HepG2 (cell line): ENCODE data around the gene FAM131C. TPM values are rescaled to one million over a fixed set of nuclear protein-coding genes. Genes with fewer than 3 reads are reported as not detected.

Experiments used
- ATAC-seq: fragments of 200-7000 bp; cut with Tn5 transposase; 3 replicates; pipeline ENCODE4 v1.9.1; 2020; ENCODE audit warnings: mild to moderate bottlenecking, moderate library complexity
- BruUV-seq: library from RNA; stranded (reverse); fragments of 400-500 nt; replicated peaks from 2 replicates; lab custom pipeline; 2021; lab: Mats Ljungman, UMichigan
- CTCF ChIA-PET: fragments of 300-600 bp; formaldehyde crosslinking; extraction: SDS; loops from one replicate; lab custom pipeline; 2021; ENCODE audit warnings: low total read pairs, inconsistent platforms, low intra/inter-chr PET ratio; lab: Yijun Ruan, JAX
- POLR2A ChIA-PET: fragments of 350-600 bp; sonication (Branson Sonifier 250); formaldehyde crosslinking; loops from one replicate; lab custom pipeline; 2020; ENCODE audit warnings: antibody characterized with exemption, inconsistent platforms; lab: Yijun Ruan, JAX
- DNase-seq: peaks from one replicate; pipeline ENCODE4 v3.0.0-alpha.2; 2015; ENCODE audit warnings: low spot score
- FAIRE-seq: peaks from 3 replicates; lab custom pipeline; 2011; peaks lifted over from hg19 to GRCh38; lab: Jason Lieb, UNC
- H2AFZ ChIP-seq: one replicate; pipeline ENCODE4 v1.6.1; 2011; ENCODE audit warnings: low read length, inconsistent platforms
- H3K27ac ChIP-seq: fragments of 300-600 bp; 3 replicates; pipeline ENCODE4 v1.8.0; 2011; ENCODE audit warnings: mixed run types, mild to moderate bottlenecking, mixed read lengths, low read length, inconsistent platforms; ENCODE audit not compliant: insufficient read depth; ENCODE audit errors: extremely low read length
- H3K27me3 ChIP-seq, 2 experiments: fragments of 200-600 bp in 1 of 2; 2 replicates in 1 of 2; 3 replicates in 1 of 2; pipeline versions ENCODE4 v1.6.0 to v1.8.0; 2011; ENCODE audit warnings: low read length in 2 of 2, mild to moderate bottlenecking in 2 of 2, moderate library complexity in 2 of 2, inconsistent platforms in 1 of 2; ENCODE audit not compliant: insufficient read depth in 2 of 2, control insufficient read depth in 1 of 2
- H3K36me3 ChIP-seq, 2 experiments: fragments of 200-600 bp in 1 of 2; replicated peaks in 1 of 2; 2 replicates in 1 of 2; 3 replicates in 1 of 2; pipeline versions ENCODE4 v1.5.1 to v1.8.0; 2011; ENCODE audit warnings: low read length in 2 of 2, inconsistent platforms in 1 of 2; ENCODE audit not compliant: insufficient read depth in 2 of 2, control insufficient read depth in 1 of 2
- H3K4me1 ChIP-seq: 2 replicates; pipeline ENCODE4 v1.5.1; 2012; ENCODE audit warnings: low read length, inconsistent platforms; ENCODE audit not compliant: insufficient read depth
- H3K4me2 ChIP-seq: 2 replicates; pipeline ENCODE4 v1.6.0; 2011; ENCODE audit warnings: low read depth, low read length, inconsistent platforms
- H3K4me3 ChIP-seq, 3 experiments: fragments of 200-600 bp in 1 of 3; sonication (generic), shearing (Covaris generic) in 1 of 3; replicated peaks in 1 of 3; 2 replicates each; pipeline ENCODE4 v1.5.1; 2011 to 2016; ENCODE audit warnings: low read length in 3 of 3, inconsistent platforms in 2 of 3, low read depth in 2 of 3, mild to moderate bottlenecking in 2 of 3, control low read depth in 1 of 3, mixed read lengths in 1 of 3; ENCODE audit not compliant: insufficient read depth in 1 of 3
- H3K79me2 ChIP-seq: one replicate; pipeline ENCODE4 v1.6.1; 2011; ENCODE audit warnings: low read length, inconsistent platforms; ENCODE audit not compliant: insufficient read depth
- H3K9ac ChIP-seq: 2 replicates; pipeline ENCODE4 v1.6.0; 2011; ENCODE audit warnings: mild to moderate bottlenecking, low read depth, low read length, inconsistent platforms; ENCODE audit not compliant: insufficient read depth
- H3K9me3 ChIP-seq: 2 replicates; pipeline ENCODE4 v1.5.1; 2012; ENCODE audit warnings: mild to moderate bottlenecking, low read length
- H4K20me1 ChIP-seq: 2 replicates; pipeline ENCODE4 v1.6.0; 2011; ENCODE audit warnings: inconsistent platforms, mild to moderate bottlenecking, low read length, moderate library complexity; ENCODE audit not compliant: insufficient read depth
- ARNT ChIP-seq: fragments of 450-650 bp; IDR thresholded peaks from 2 replicates; pipeline ENCODE4 v1.6.1; 2017
- CERS6 ChIP-seq: sonication (generic); formaldehyde crosslinking; IDR thresholded peaks from 2 replicates; pipeline ENCODE4 v1.5.0; 2020; ENCODE audit warnings: missing genetic modification reagents
- GABPB1 ChIP-seq: IDR thresholded peaks from 2 replicates; pipeline ENCODE4 v1.6.1; 2016; ENCODE audit warnings: mild to moderate bottlenecking, missing genetic modification reagents, moderate library complexity, missing compliant biosample characterization
- HMGA1 ChIP-seq: sonication (generic); formaldehyde crosslinking; conservative IDR thresholded peaks from 2 replicates; pipeline ENCODE4 v1.4.0; 2020; ENCODE audit warnings: missing genetic modification reagents
- KAT8 ChIP-seq: IDR thresholded peaks from 2 replicates; pipeline ENCODE4 v1.6.1; 2016; ENCODE audit warnings: missing genetic modification reagents, missing compliant biosample characterization
- NONO ChIP-seq, 2 experiments: fragments of 450-650 bp in 1 of 2; sonication (generic) in 1 of 2; formaldehyde crosslinking in 1 of 2; IDR thresholded peaks in 1 of 2; conservative IDR thresholded peaks in 1 of 2; 2 replicates each; pipeline versions ENCODE4 v1.6.1 to v1.8.0; 2017 to 2022; ENCODE audit warnings: mild to moderate bottlenecking in 1 of 2, missing genetic modification reagents in 1 of 2, moderate library complexity in 1 of 2
- POLR2A ChIP-seq, 2 experiments: IDR thresholded peaks; 2 replicates each; pipeline ENCODE4 v1.6.1; 2011; ENCODE audit warnings: low read depth in 2 of 2, low read length in 2 of 2, mild to moderate bottlenecking in 1 of 2, moderate library complexity in 1 of 2; ENCODE audit not compliant: insufficient read depth in 1 of 2
- SALL1 ChIP-seq: sonication (generic); formaldehyde crosslinking; IDR thresholded peaks from 2 replicates; pipeline ENCODE4 v1.8.0; 2022; ENCODE audit warnings: mild to moderate bottlenecking, missing genetic modification reagents
- TBP ChIP-seq: sonication (generic); formaldehyde crosslinking; IDR thresholded peaks from 2 replicates; pipeline ENCODE4 v1.5.0; 2020; ENCODE audit warnings: missing genetic modification reagents
- TRAFD1 ChIP-seq: sonication (generic); formaldehyde crosslinking; IDR thresholded peaks from 2 replicates; pipeline ENCODE4 v1.5.1; 2020; ENCODE audit warnings: missing genetic modification reagents, mild to moderate bottlenecking, borderline replicate concordance
- ZNF263 ChIP-seq: sonication (generic); formaldehyde crosslinking; IDR thresholded peaks from 2 replicates; pipeline ENCODE4 v1.4.0; 2020; ENCODE audit warnings: missing genetic modification reagents
- ZNF460 ChIP-seq: sonication (generic); formaldehyde crosslinking; IDR thresholded peaks from 2 replicates; pipeline ENCODE4 v1.5.1; 2020; ENCODE audit warnings: missing genetic modification reagents, mild to moderate bottlenecking, borderline replicate concordance
- ZNF512 ChIP-seq: sonication (generic); formaldehyde crosslinking; IDR thresholded peaks from 2 replicates; pipeline ENCODE4 v1.4.0; 2020; ENCODE audit warnings: mild to moderate bottlenecking, missing genetic modification reagents
- ZNF546 ChIP-seq: sonication (generic); formaldehyde crosslinking; conservative IDR thresholded peaks from 2 replicates; pipeline ENCODE4 v1.8.1; 2023; ENCODE audit warnings: mild to moderate bottlenecking, missing genetic modification reagents
- ZNF709 ChIP-seq: sonication (generic); formaldehyde crosslinking; IDR thresholded peaks from 2 replicates; pipeline ENCODE4 v1.5.0; 2020; ENCODE audit warnings: mild to moderate bottlenecking, missing genetic modification reagents
- WGBS: methylation state at CpG from one replicate; pipeline ENCODE4 v1.1.6; 2017; ENCODE audit warnings: low lambda C conversion rate; 5-methylcytosine and 5-hydroxymethylcytosine counted together
- in situ Hi-C: cut with HindIII; loops from 2 replicates; pipeline ENCODE4 v1.10.0; 2017; ENCODE audit warnings: low pct_unique_long_range_greater_than_20kb; ENCODE audit not compliant: extremely low pct_ligation_motif_present
- intact Hi-C: fragments of 100-400 bp; cut with micrococcal nuclease; formaldehyde crosslinking; loops from one replicate; pipeline ENCODE4 v1.10.0; 2022; ENCODE audit not compliant: unreplicated experiment
- polyA plus RNA-seq, 8 experiments: library from polyadenylated mRNA; depleted of rRNA in 3 of 8; stranded (reverse) in 7 of 8; unstranded in 1 of 8; fragments of >200 nt; fragmentation: Illumina TruSeq in 4 of 8; extraction: Trizol in 4 of 8; gene quantifications; 2 replicates each; pipeline versions ENCODE4 v1.2.1 to v1.2.3, GENCODE V29; 2011 to 2016; ENCODE audit warnings: low read depth in 4 of 8, missing spikeins in 1 of 8, mixed read lengths in 1 of 8; ENCODE audit not compliant: insufficient read depth in 1 of 8
- total RNA-seq, 5 experiments: library from RNA; depleted of rRNA; stranded (reverse); fragments of >200 nt; fragmentation: Illumina TruSeq; extraction: Trizol; gene quantifications; 2 replicates each; pipeline ENCODE4 v1.2.3, GENCODE V29; 2016; ENCODE audit warnings: low read depth in 1 of 5

The FAM131C gene
- total and polyA plus RNA-seq, 2 of the 13 experiments (the other 11 are each of a cell fraction or from before 2014, with no cell fraction given), result 0.07 TPM; not detected in 1

GRCh38 chr1:16054598-16055540 lies 18.6 kb downstream of the FAM131C start (continued):
- TF ChIP-seq ZNF512 (CRISPR knock-in tag), result no peak

DNA sequence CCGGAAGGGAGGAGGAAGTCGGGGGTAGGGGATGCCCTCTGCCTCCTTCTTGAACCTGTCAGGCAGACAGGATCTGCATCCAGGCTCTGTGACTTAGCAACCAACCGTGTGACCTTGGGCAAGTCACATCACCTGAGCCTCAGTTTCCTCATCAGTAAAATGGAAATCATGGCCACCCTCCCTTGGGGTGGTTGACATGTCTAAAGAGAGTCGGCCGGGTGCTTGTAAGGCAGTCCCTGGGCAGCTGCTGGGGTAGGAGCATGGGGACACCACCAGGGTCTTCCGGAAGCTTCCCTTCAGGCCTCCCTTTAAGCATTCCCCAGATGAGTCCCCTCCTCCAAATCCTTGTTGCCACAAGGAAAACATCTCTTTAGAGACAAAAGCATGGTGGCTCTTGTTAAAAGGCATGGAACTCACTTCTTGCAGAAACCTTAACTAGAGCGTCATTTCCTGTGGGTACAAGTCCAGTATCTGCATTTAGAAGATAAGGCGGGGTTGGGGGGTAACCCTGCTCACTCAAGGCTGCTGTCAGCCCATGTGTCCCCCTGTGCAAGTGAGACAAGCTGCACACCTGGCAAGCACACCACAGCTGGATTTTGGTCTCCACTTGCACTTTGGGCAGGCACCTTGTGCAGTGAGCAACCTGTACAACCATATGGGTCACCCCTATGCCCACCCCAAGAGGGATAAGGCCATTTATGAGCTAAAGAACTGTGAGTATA lies 19.5 kb downstream of the FAM131C start:
- Histone ChIP-seq H3K36me3 (no peaks in the 10 kb centered on the region), H3K9ac (no peak overlapping the region), H3K79me2 (no peaks in the 10 kb centered on the region), H4K20me1 (no peaks in the 10 kb centered on the region; the same call in 1 of the 2 replicates), H3K4me3 (no peak overlapping the region), H3K27me3 (peaks cover 8 to 36% of the 10 kb centered on the region in 2 experiments; a peak in 3 of 5 replicates), H3K27ac (no peak overlapping the region), H2AFZ (no peak overlapping the region), H3K4me2 (no peak overlapping the region), H3K9me3 (no peaks in the 10 kb centered on the region), H3K4me1 (peaks cover 19% of the 10 kb centered on the region)
- no TSS peak for BruUV-seq
- intact Hi-C loops, result no loop called here
- no peak for FAIRE-seq
- in situ Hi-C loops, result no loop called here
- POLR2A ChIA-PET, result no interaction called here
- TF ChIP-seq KAT8 (CRISPR knock-in tag) (no peak), TBP (CRISPR knock-in tag) (no peak), CERS6 (CRISPR knock-in tag) (no peak), TRAFD1 (no peak), NONO (IDR thresholded peaks at IDR 0.05) (no peak), NONO (CRISPR knock-in tag; conservative IDR thresholded peaks at IDR 0.05) (no peak), HMGA1 (no peak), ARNT (no peak), POLR2A (IDR thresholded peaks at IDR 0.05; ENCODE audit: insufficient read depth in 1 of 2, low read depth in 2 of 2, low read length in 2 of 2) (no peak), SALL1 (CRISPR knock-in tag) (no peak), ZNF709 (no peak), ZNF263 (no peak), ZNF546 (CRISPR knock-in tag) (no peak), ZNF460 (no peak), GABPB1 (CRISPR knock-in tag) (no peak)
- no peak for ATAC-seq
- CTCF ChIA-PET, result interaction anchor here (2.8 kb wide), 1 partner anchor 45 kb away, joined by 35 read pairs; no protein-coding TSS in a partner anchor
- WGBS, result 32% methylated on average over 5 of the region's 8 CpGs
- no peak for DNase-seq
